GM23338 (cell line): ENCODE measurements around the gene CES2. TPM values are rescaled to one million over a fixed set of nuclear protein-coding genes. Genes with fewer than 3 reads are reported as not detected.

Source experiments
- ATAC-seq: fragments of 200-7000 bp; cut with Tn5 transposase; 3 replicates; pipeline ENCODE4 v1.9.1; 2020
- DNase-seq: peaks from one replicate; pipeline ENCODE4 v3.0.0-alpha.2; 2015; ENCODE audit warnings: low spot score
- H2AFZ ChIP-seq: fragments of 200-600 bp; sonication (generic); 2 replicates; pipeline ENCODE4 v1.8.0; 2016; ENCODE audit warnings: antibody characterized with exemption, mild to moderate bottlenecking, moderate library complexity
- H3F3A ChIP-seq: fragments of 200-600 bp; sonication (generic); replicated peaks from 2 replicates; pipeline ENCODE4 v1.8.0; 2017; ENCODE audit warnings: antibody characterized with exemption, mixed run types, low read depth
- H3K27ac ChIP-seq: fragments of 200-600 bp; sonication (generic); 2 replicates; pipeline ENCODE4 v1.6.1; 2016; ENCODE audit warnings: low read depth
- H3K27me3 ChIP-seq: fragments of 200-600 bp; sonication (generic); 2 replicates; pipeline ENCODE4 v1.8.0; 2016; ENCODE audit warnings: mild to moderate bottlenecking, mixed run types, moderate library complexity; ENCODE audit not compliant: insufficient read depth
- H3K36me3 ChIP-seq: fragments of 200-600 bp; sonication (generic); 2 replicates; pipeline ENCODE4 v1.8.0; 2016; ENCODE audit warnings: mild to moderate bottlenecking; ENCODE audit not compliant: insufficient read depth
- H3K4me1 ChIP-seq: fragments of 200-600 bp; sonication (generic); 2 replicates; pipeline ENCODE4 v1.8.0; 2016; ENCODE audit warnings: mild to moderate bottlenecking, moderate library complexity; ENCODE audit not compliant: insufficient read depth
- H3K4me2 ChIP-seq: fragments of 200-600 bp; sonication (generic); 2 replicates; pipeline ENCODE4 v1.7.1; 2017; ENCODE audit warnings: mixed run types
- H3K4me3 ChIP-seq: fragments of 200-600 bp; sonication (generic); 2 replicates; pipeline ENCODE4 v1.6.1; 2016; ENCODE audit warnings: mixed run types
- H3K79me2 ChIP-seq: fragments of 200-600 bp; sonication (generic); replicated peaks from 2 replicates; pipeline ENCODE4 v1.8.0; 2017; ENCODE audit warnings: mild to moderate bottlenecking; ENCODE audit not compliant: insufficient read depth
- H3K9me2 ChIP-seq: fragments of 200-600 bp; sonication (generic); 2 replicates; pipeline ENCODE4 v1.8.0; 2017; ENCODE audit not compliant: insufficient read depth
- H4K20me1 ChIP-seq: fragments of 200-600 bp; sonication (generic); replicated peaks from 2 replicates; pipeline ENCODE4 v1.8.0; 2017; ENCODE audit warnings: mild to moderate bottlenecking; ENCODE audit not compliant: insufficient read depth
- H3K27ac Mint-ChIP-seq: 2 replicates; pipeline ENCODE4 v1.8.0; 2020; ENCODE audit warnings: inconsistent platforms, mild to moderate bottlenecking, moderate library complexity, mixed read lengths
- H3K27me3 Mint-ChIP-seq: 3 replicates; pipeline ENCODE4 v1.8.0; 2022; ENCODE audit warnings: low read depth, mild to moderate bottlenecking, moderate library complexity, mixed read lengths, inconsistent platforms; ENCODE audit not compliant: insufficient read depth, poor library complexity
- H3K36me3 Mint-ChIP-seq: 3 replicates; pipeline ENCODE4 v1.8.0; 2021; ENCODE audit warnings: low read depth, mild to moderate bottlenecking, inconsistent platforms, moderate library complexity, mixed read lengths
- H3K4me1 Mint-ChIP-seq: 3 replicates; pipeline ENCODE4 v1.8.0; 2020; ENCODE audit warnings: mild to moderate bottlenecking, inconsistent platforms, mixed read lengths
- H3K4me3 Mint-ChIP-seq: 3 replicates; pipeline ENCODE4 v1.8.0; 2021; ENCODE audit warnings: moderate library complexity, mild to moderate bottlenecking, inconsistent platforms, mixed read lengths
- H3K9me3 Mint-ChIP-seq: 3 replicates; pipeline ENCODE4 v1.8.0; 2020; ENCODE audit warnings: moderate library complexity, mild to moderate bottlenecking, inconsistent platforms, mixed read lengths
- CREB1 ChIP-seq: fragments of 250-450 bp; sonication (Bioruptor Pico); IDR thresholded peaks from 2 replicates; pipeline ENCODE4 v1.5.0; 2020; ENCODE audit warnings: low read depth, mild to moderate bottlenecking, moderate library complexity
- CTCF ChIP-seq, 2 experiments: fragments of 200-600 bp in 1 of 2; sonication (generic) in 1 of 2; conservative IDR thresholded peaks; 2 replicates each; pipeline versions ENCODE4 v1.5.1 to v1.6.1; 2016 to 2017; ENCODE audit warnings: antibody characterized with exemption in 2 of 2, low read depth in 2 of 2, mild to moderate bottlenecking in 2 of 2, moderate library complexity in 1 of 2
- EZH2 ChIP-seq: fragments of 200-600 bp; sonication (generic); IDR thresholded peaks from one replicate; pipeline ENCODE4 v1.8.0; 2017; ENCODE audit warnings: antibody characterized with exemption, mild to moderate bottlenecking, low read depth; ENCODE audit not compliant: unreplicated experiment
- EZH2phosphoT487 ChIP-seq: fragments of 200-600 bp; sonication (generic); IDR thresholded peaks from one replicate; pipeline ENCODE4 v1.8.1; 2018; ENCODE audit warnings: antibody characterized with exemption; ENCODE audit not compliant: unreplicated experiment
- JUNB ChIP-seq: IDR thresholded peaks from one replicate; pipeline ENCODE4 v1.6.1; 2016; ENCODE audit warnings: antibody characterized with exemption; ENCODE audit not compliant: unreplicated experiment
- NANOG ChIP-seq: IDR thresholded peaks from 2 replicates; pipeline ENCODE4 v1.6.1; 2016; ENCODE audit warnings: antibody characterized with exemption, borderline replicate concordance
- STAT1 ChIP-seq: IDR thresholded peaks from one replicate; pipeline ENCODE4 v1.6.1; 2016; ENCODE audit warnings: antibody characterized with exemption; ENCODE audit not compliant: unreplicated experiment
- ZNF114 ChIP-seq: fragments of 250-450 bp; sonication (Bioruptor Pico); IDR thresholded peaks from 2 replicates; pipeline ENCODE4 v1.5.0; 2020; ENCODE audit warnings: mild to moderate bottlenecking, moderate library complexity
- ZNF331 ChIP-seq: fragments of 250-450 bp; sonication (Bioruptor Pico); IDR thresholded peaks from 2 replicates; pipeline ENCODE4 v1.5.0; 2020; ENCODE audit warnings: low read depth, mild to moderate bottlenecking, moderate library complexity
- ZNF462 ChIP-seq: fragments of 250-450 bp; sonication (Bioruptor Pico); IDR thresholded peaks from 2 replicates; pipeline ENCODE4 v1.5.0; 2020; ENCODE audit warnings: mild to moderate bottlenecking, moderate library complexity
- polyA plus RNA-seq: library from polyadenylated mRNA; unstranded; fragments of >200 nt; fragmentation: Nextera tagmentation; extraction: Ambion mirVana; gene quantifications from 2 replicates; pipeline ENCODE4 v1.2.1, GENCODE V29; 2016
- total RNA-seq: library from RNA; depleted of rRNA; stranded (reverse); fragments of >200 nt; shearing (Covaris generic); gene quantifications from 2 replicates; pipeline ENCODE4 v1.2.3, GENCODE V29; 2014
- TF ChIP-seq, protein P1 (sequence below): IDR thresholded peaks from one replicate; pipeline ENCODE4 v1.6.1; 2018; ENCODE audit warnings: antibody characterized with exemption; ENCODE audit not compliant: unreplicated experiment
- TF ChIP-seq, protein P2 (sequence below): IDR thresholded peaks from 2 replicates; pipeline ENCODE4 v1.6.1; 2016; ENCODE audit warnings: antibody characterized with exemption

Gene CES2
- total and polyA plus RNA-seq, 2 experiments from 2014 or later, result 5.0 to 9.3 TPM

GRCh38 chr16:66894055-66894454 is 41.3 kb upstream of the CES2 start:
- peak; percentile 22; the same call in 1 of the 3 replicates for ATAC-seq
- no peaks in the 10 kb centered on the region; the same call in 2 of the 3 replicates for H3K9me3 Mint-ChIP-seq

More at GRCh38 chr16:66894055-66894454, 41.3 kb upstream of the CES2 start:
- no peak for DNase-seq
- Histone ChIP-seq H3K36me3 (no peaks in the 10 kb centered on the region), H3K4me1 (no peaks in the 10 kb centered on the region), H4K20me1 (no peaks in the 10 kb centered on the region; the same call in 1 of the 2 replicates), H3K27me3 (no peaks in the 10 kb centered on the region), H3K79me2 (no peaks in the 10 kb centered on the region), H3F3A (0 out of 2 replicates have a peak, but pooled peaks cover 4% of the 10 kb centered on the region), H3K4me3 (no peak overlapping the region), H3K4me2 (no peak overlapping the region), H3K27ac (no peak overlapping the region), H3K9me2 (no peaks in the 10 kb centered on the region), H2AFZ (no peak overlapping the region)
- Mint-ChIP-seq H3K4me1 (no peaks in the 10 kb centered on the region), H3K36me3 (peaks cover 7% of the 10 kb centered on the region; the same call in 1 of the 3 replicates), H3K4me3 (no peak overlapping the region), H3K27me3 (peaks cover 8% of the 10 kb centered on the region), H3K27ac (no peak overlapping the region)
- TF ChIP-seq EZH2phosphoT487 (no peak), JUNB (no peak), NANOG (no peak), ZNF114 (CRISPR knock-in tag) (no peak), STAT1 (no peak), EZH2 (no peak), CREB1 (no peak), CTCF (conservative IDR thresholded peaks at IDR 0.05; ENCODE audit: low read depth in 2 of 2) (no peak), ZNF331 (CRISPR knock-in tag) (no peak), ZNF462 (CRISPR knock-in tag) (no peak)
- TF ChIP-seq, protein P1, sequence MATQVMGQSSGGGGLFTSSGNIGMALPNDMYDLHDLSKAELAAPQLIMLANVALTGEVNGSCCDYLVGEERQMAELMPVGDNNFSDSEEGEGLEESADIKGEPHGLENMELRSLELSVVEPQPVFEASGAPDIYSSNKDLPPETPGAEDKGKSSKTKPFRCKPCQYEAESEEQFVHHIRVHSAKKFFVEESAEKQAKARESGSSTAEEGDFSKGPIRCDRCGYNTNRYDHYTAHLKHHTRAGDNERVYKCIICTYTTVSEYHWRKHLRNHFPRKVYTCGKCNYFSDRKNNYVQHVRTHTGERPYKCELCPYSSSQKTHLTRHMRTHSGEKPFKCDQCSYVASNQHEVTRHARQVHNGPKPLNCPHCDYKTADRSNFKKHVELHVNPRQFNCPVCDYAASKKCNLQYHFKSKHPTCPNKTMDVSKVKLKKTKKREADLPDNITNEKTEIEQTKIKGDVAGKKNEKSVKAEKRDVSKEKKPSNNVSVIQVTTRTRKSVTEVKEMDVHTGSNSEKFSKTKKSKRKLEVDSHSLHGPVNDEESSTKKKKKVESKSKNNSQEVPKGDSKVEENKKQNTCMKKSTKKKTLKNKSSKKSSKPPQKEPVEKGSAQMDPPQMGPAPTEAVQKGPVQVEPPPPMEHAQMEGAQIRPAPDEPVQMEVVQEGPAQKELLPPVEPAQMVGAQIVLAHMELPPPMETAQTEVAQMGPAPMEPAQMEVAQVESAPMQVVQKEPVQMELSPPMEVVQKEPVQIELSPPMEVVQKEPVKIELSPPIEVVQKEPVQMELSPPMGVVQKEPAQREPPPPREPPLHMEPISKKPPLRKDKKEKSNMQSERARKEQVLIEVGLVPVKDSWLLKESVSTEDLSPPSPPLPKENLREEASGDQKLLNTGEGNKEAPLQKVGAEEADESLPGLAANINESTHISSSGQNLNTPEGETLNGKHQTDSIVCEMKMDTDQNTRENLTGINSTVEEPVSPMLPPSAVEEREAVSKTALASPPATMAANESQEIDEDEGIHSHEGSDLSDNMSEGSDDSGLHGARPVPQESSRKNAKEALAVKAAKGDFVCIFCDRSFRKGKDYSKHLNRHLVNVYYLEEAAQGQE, result no peak
- TF ChIP-seq, protein P2, sequence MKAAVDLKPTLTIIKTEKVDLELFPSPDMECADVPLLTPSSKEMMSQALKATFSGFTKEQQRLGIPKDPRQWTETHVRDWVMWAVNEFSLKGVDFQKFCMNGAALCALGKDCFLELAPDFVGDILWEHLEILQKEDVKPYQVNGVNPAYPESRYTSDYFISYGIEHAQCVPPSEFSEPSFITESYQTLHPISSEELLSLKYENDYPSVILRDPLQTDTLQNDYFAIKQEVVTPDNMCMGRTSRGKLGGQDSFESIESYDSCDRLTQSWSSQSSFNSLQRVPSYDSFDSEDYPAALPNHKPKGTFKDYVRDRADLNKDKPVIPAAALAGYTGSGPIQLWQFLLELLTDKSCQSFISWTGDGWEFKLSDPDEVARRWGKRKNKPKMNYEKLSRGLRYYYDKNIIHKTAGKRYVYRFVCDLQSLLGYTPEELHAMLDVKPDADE, result no peak
